NCI-H524 treated with DMSO at 0.1 percent for 48 hours (cell line): ENCODE measurements around the gene RAP1GAP2.
"Not testable (repeated sequence)": the region's sequence is repeated elsewhere in the genome, so short reads cannot be mapped to it uniquely, and the experiment has no call there.

Experiments
- DNase-seq: peaks from one replicate; lab custom pipeline; 2025; lab: John Stamatoyannopoulos, UW

RAP1GAP2 gene

GRCh38 chr17:2885733-2886132 lies 89.5 kb downstream of the RAP1GAP2 start:
- DNase-seq: peak; percentile 42

- no peak for DNase-seq
These were observed 92.1 kb downstream of the RAP1GAP2 start for GRCh38 chr17:2888326-2888725.

GRCh38 chr17:2889256-2889655 lies 93.0 kb downstream of the RAP1GAP2 start:
- DNase-seq: no peak

GRCh38 chr17:2890778-2891177 lies 94.5 kb downstream of the RAP1GAP2 start:
- DNase-seq: not testable (repeated sequence)

- no peak for DNase-seq
These were observed 96.2 kb downstream of the RAP1GAP2 start for GRCh38 chr17:2892305-2892971.

- no peak for DNase-seq
These were observed 97.2 kb downstream of the RAP1GAP2 start for GRCh38 chr17:2893422-2893914.

- DNase-seq: no peak
These were observed 98.5 kb downstream of the RAP1GAP2 start for GRCh38 chr17:2894782-2895181.

GRCh38 chr17:2897605-2898004 lies 101.4 kb downstream of the RAP1GAP2 start:
- DNase-seq: peak; percentile 23

GRCh38 chr17:2898255-2898926 lies 102.2 kb downstream of the RAP1GAP2 start:
- no peak for DNase-seq

- DNase-seq: no peak
These were observed 103.7 kb downstream of the RAP1GAP2 start for GRCh38 chr17:2899906-2900305.

GRCh38 chr17:2900842-2901241 lies 104.6 kb downstream of the RAP1GAP2 start:
- DNase-seq: no peak

GRCh38 chr17:2901582-2901981 lies 105.3 kb downstream of the RAP1GAP2 start:
- no peak for DNase-seq

- DNase-seq: no peak
These were observed 106.3 kb downstream of the RAP1GAP2 start for GRCh38 chr17:2902546-2902945.

GRCh38 chr17:2903193-2903974 lies 107.1 kb downstream of the RAP1GAP2 start:
- DNase-seq: no peak

GRCh38 chr17:2904135-2904534 lies 107.9 kb downstream of the RAP1GAP2 start:
- peak; percentile 75 for DNase-seq

GRCh38 chr17:2905269-2905668 lies 109.0 kb downstream of the RAP1GAP2 start:
- no peak for DNase-seq

- no peak for DNase-seq
These were observed 109.7 kb downstream of the RAP1GAP2 start for GRCh38 chr17:2905696-2906501.

- no peak for DNase-seq
These were observed 110.7 kb downstream of the RAP1GAP2 start for GRCh38 chr17:2906901-2907300.

- no peak for DNase-seq
These were observed 113.1 kb downstream of the RAP1GAP2 start for GRCh38 chr17:2909175-2909845.

- no peak for DNase-seq
These were observed 113.6 kb downstream of the RAP1GAP2 start for GRCh38 chr17:2909846-2910234.

- peak; percentile 91 for DNase-seq
These were observed 115.0 kb downstream of the RAP1GAP2 start for GRCh38 chr17:2911035-2911754.
